Hepatocyte (in vitro differentiated cells): ENCODE data around the gene CDC42EP1. TPM values are rescaled to one million over a fixed set of nuclear protein-coding genes. Genes with fewer than 3 reads are reported as not detected.

Source experiments
- DNase-seq: peaks from one replicate; pipeline ENCODE4 v3.0.0-alpha.2; 2016; ENCODE audit warnings: low spot score
- H2AFZ ChIP-seq: fragments of 200-600 bp; sonication (generic); 2 replicates; pipeline ENCODE4 v1.6.0; 2016; ENCODE audit warnings: antibody characterized with exemption, mild to moderate bottlenecking
- H3K27ac ChIP-seq: fragments of 200-600 bp; sonication (generic); 2 replicates; pipeline ENCODE4 v1.5.1; 2016; ENCODE audit warnings: mild to moderate bottlenecking
- H3K27me3 ChIP-seq: fragments of 200-600 bp; sonication (generic); 2 replicates; pipeline ENCODE4 v1.6.1; 2016
- H3K36me3 ChIP-seq: fragments of 200-600 bp; sonication (generic); replicated peaks from 2 replicates; pipeline ENCODE4 v1.5.1; 2016; ENCODE audit warnings: low read depth; ENCODE audit not compliant: insufficient read depth
- H3K4me1 ChIP-seq: fragments of 200-600 bp; sonication (generic); 2 replicates; pipeline ENCODE4 v1.5.1; 2016; ENCODE audit warnings: mild to moderate bottlenecking, moderate library complexity; ENCODE audit not compliant: insufficient read depth
- H3K4me2 ChIP-seq: fragments of 200-600 bp; sonication (generic); 2 replicates; pipeline ENCODE4 v1.6.0; 2016
- H3K4me3 ChIP-seq: fragments of 200-600 bp; sonication (generic); 2 replicates; pipeline ENCODE4 v1.5.1; 2016; ENCODE audit warnings: mild to moderate bottlenecking
- H3K79me2 ChIP-seq: fragments of 200-600 bp; sonication (generic); 2 replicates; pipeline ENCODE4 v1.6.0; 2017; ENCODE audit warnings: mild to moderate bottlenecking
- H3K9me2 ChIP-seq: fragments of 200-600 bp; sonication (generic); replicated peaks from 2 replicates; pipeline ENCODE4 v1.6.0; 2017; ENCODE audit warnings: mild to moderate bottlenecking; ENCODE audit not compliant: insufficient read depth
- H3K9me3 ChIP-seq: fragments of 200-600 bp; sonication (generic); 2 replicates; pipeline ENCODE4 v1.5.1; 2016; ENCODE audit warnings: low read depth, mild to moderate bottlenecking
- H4K20me1 ChIP-seq: fragments of 200-600 bp; sonication (generic); 2 replicates; pipeline ENCODE4 v1.6.0; 2016; ENCODE audit warnings: mild to moderate bottlenecking; ENCODE audit not compliant: insufficient read depth, poor library complexity, severe bottlenecking
- EZH2 ChIP-seq: fragments of 200-600 bp; sonication (generic); IDR thresholded peaks from 2 replicates; pipeline ENCODE4 v1.6.1; 2016; ENCODE audit warnings: antibody characterized with exemption, mild to moderate bottlenecking, borderline replicate concordance
- EZH2phosphoT487 ChIP-seq: fragments of 200-600 bp; sonication (generic); IDR thresholded peaks from one replicate; pipeline ENCODE4 v1.6.1; 2018; ENCODE audit warnings: antibody characterized with exemption, mild to moderate bottlenecking, low read depth, moderate library complexity; ENCODE audit not compliant: unreplicated experiment, severe bottlenecking
- WGBS: methylation state at CpG from one replicate; pipeline ENCODE4 v1.1.6; 2016; ENCODE audit warnings: low lambda C conversion rate; ENCODE audit errors: missing lambda C conversion rate; 5-methylcytosine and 5-hydroxymethylcytosine counted together
- polyA plus RNA-seq: library from polyadenylated mRNA; unstranded; fragments of >200 nt; fragmentation: Nextera tagmentation; extraction: Ambion mirVana; gene quantifications from 2 replicates; pipeline ENCODE4 v1.2.1, GENCODE V29; 2016
- total RNA-seq: library from RNA; depleted of rRNA; stranded (reverse); fragments of >200 nt; gene quantifications from 2 replicates; pipeline ENCODE4 v1.2.3, GENCODE V29; 2014
- TF ChIP-seq, protein P1 (sequence below): fragments of 200-600 bp; sonication (generic); IDR thresholded peaks from 2 replicates; pipeline ENCODE4 v1.5.1; 2016; ENCODE audit warnings: antibody characterized with exemption, mild to moderate bottlenecking; ENCODE audit not compliant: poor library complexity

Gene CDC42EP1
- total and polyA plus RNA-seq, 2 experiments from 2014 or later = 34.6 to 149 TPM

DNA sequence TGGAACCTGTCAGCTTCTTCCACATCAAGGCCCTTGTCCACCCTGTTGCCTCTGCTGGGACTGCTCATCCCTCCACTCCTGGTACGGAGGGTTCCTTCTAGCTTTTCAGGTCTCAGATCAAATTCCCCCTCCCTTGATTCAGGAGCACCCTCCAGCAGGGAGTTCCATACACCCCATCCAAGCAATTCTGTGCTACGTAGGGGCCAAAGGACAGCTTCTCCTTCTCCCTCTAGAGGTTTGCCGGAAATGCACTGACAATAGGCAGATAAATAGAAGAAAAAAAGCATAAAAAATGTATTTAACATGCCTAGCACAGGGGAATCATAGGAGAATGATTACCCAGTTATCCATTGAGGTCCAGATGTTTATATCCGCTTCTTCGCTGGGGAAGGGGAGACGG, 37.8 kb upstream of the CDC42EP1 start:
- H3K36me3 ChIP-seq = no peaks in the 10 kb centered on the region
- H3K4me3 ChIP-seq = no peak overlapping the region
- no peaks in the 10 kb centered on the region for H3K9me2 ChIP-seq
- H3K27ac ChIP-seq = no peak overlapping the region
- no peak overlapping the region for H3K4me2 ChIP-seq
- H3K79me2 ChIP-seq = peaks cover 11% of the 10 kb centered on the region
- WGBS = 86% methylated on average over 6 of the region's 6 CpGs
- H4K20me1 ChIP-seq = no peaks in the 10 kb centered on the region
- H3K27me3 ChIP-seq = no peaks in the 10 kb centered on the region
- H3K4me1 ChIP-seq = peaks cover 12% of the 10 kb centered on the region
- no peak for TF ChIP-seq EZH2
- no peak for TF ChIP-seq EZH2phosphoT487
- TF ChIP-seq, protein P1, sequence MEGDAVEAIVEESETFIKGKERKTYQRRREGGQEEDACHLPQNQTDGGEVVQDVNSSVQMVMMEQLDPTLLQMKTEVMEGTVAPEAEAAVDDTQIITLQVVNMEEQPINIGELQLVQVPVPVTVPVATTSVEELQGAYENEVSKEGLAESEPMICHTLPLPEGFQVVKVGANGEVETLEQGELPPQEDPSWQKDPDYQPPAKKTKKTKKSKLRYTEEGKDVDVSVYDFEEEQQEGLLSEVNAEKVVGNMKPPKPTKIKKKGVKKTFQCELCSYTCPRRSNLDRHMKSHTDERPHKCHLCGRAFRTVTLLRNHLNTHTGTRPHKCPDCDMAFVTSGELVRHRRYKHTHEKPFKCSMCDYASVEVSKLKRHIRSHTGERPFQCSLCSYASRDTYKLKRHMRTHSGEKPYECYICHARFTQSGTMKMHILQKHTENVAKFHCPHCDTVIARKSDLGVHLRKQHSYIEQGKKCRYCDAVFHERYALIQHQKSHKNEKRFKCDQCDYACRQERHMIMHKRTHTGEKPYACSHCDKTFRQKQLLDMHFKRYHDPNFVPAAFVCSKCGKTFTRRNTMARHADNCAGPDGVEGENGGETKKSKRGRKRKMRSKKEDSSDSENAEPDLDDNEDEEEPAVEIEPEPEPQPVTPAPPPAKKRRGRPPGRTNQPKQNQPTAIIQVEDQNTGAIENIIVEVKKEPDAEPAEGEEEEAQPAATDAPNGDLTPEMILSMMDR = no peak
- no peaks in the 10 kb centered on the region for H3K9me3 ChIP-seq
- H2AFZ ChIP-seq = no peak overlapping the region
- DNase-seq = no peak

DNA sequence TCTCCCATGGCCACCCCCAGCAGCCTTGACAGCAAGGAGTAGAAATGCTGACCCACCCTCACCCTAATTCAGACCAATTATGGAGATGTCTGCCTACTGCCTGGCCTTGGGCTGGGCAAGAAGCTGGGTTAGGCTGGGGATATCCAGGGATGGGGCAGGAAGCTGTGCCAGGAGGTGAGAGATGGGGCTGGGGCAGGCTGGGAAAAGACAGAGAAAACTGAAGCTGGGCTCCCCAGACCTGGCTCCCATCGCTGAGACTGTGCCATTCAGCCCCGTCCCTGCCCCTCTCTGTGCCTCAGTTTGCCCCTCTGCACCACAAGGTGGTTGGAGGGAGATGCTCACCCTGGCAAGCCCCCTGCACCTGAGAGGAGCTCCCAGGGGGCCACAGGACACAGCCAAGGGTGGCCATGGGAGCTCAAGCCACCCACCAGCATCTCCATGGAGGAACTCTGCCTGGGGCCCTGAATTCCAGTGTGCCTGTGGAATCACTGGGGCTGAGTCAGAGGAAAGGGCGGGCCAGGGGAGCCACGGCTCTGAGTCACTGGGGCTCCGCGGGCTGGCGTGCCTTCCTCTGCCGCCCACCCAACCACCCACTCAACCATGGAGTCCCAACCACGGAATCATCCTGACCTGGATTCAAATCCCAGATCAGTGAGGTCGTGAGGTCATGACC, 35.1 kb upstream of the CDC42EP1 start:
- peak; percentile 68 for DNase-seq
- Histone ChIP-seq H3K9me2 (no peaks in the 10 kb centered on the region), H3K27ac (no peak overlapping the region), H2AFZ (no peak overlapping the region), H3K36me3 (no peaks in the 10 kb centered on the region), H3K79me2 (no peaks in the 10 kb centered on the region), H4K20me1 (no peaks in the 10 kb centered on the region), H3K27me3 (no peaks in the 10 kb centered on the region), H3K9me3 (no peaks in the 10 kb centered on the region), H3K4me3 (no peak overlapping the region), H3K4me1 (peaks cover 7% of the 10 kb centered on the region), H3K4me2 (no peak overlapping the region)
- TF ChIP-seq EZH2 = no peak
- TF ChIP-seq, protein P1 = no peak
- 56% methylated on average over 10 of the region's 10 CpGs for WGBS

DNA sequence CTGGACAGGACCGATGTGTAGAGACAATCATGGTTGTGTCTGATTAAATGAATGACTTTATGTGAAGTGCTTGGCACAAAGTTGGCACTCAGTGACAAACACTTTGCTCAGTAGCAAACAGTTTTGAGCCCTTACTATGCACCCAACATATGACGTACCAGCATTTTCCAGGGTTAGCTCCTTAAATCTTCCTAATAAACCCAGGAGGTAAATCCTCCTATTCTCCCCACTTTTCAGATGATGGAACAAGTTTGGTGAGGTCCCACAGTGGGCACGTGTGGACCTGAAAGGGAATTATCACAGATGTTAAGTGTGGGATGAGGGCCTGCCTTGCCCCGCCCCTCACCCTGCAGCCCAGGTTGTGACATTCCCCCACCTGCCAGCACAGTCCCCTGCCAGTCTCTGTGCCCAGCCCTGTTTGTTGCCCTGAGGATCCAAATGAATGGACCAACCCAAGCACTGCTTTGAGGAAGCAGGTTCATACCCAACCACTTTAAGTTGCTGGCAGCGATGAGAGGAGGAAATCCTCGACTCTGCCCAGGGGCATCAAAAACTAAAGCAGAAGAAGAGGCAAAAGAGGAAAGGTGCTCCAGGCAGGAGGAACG, 34.4 kb upstream of the CDC42EP1 start:
- Histone ChIP-seq H4K20me1 (no peaks in the 10 kb centered on the region), H3K4me1 (peaks cover 7% of the 10 kb centered on the region), H2AFZ (no peak overlapping the region), H3K27me3 (no peaks in the 10 kb centered on the region), H3K4me3 (no peak overlapping the region), H3K9me3 (no peaks in the 10 kb centered on the region), H3K9me2 (no peaks in the 10 kb centered on the region), H3K4me2 (no peak overlapping the region), H3K36me3 (no peaks in the 10 kb centered on the region), H3K79me2 (no peaks in the 10 kb centered on the region), H3K27ac (no peak overlapping the region)
- 89% methylated on average over 7 of the region's 7 CpGs for WGBS
- no peak for TF ChIP-seq EZH2phosphoT487
- TF ChIP-seq EZH2 = no peak
- TF ChIP-seq, protein P1 = no peak
- no peak for DNase-seq
